ENCODE results near the gene KIF26B. TPM values are rescaled to one million over a fixed set of nuclear protein-coding genes. Genes with fewer than 3 reads are reported as not detected.

KIF26B gene
- total RNA-seq, 2 donors from 2014 or later: 0.78 to 4.6 TPM

DNA sequence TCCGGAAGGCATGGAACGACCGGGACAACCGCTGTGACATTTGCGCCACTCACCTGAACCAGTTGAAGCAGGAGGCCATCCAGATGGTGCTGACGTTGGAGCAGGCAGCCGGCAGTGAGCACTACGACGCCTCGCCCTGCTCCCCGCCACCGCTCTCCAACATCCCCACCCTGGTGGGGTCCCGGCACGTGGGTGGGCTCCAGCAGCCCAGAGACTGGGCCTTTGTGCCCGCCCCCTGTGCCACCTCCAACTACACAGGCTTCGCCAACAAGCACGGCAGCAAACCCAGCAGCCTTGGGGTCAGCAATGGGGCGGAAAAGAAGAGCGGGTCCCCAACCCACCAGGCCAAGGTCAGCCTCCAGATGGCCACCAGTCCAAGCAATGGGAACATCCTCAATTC, 212.1 kb downstream of the KIF26B start:
- Histone ChIP-seq H3K27ac (no peak overlapping the region), H3K9me3 (no peaks in the 10 kb centered on the region), H3K27me3 (no peaks in the 10 kb centered on the region), H3K36me3 (replicated peaks in 1 of 2; ENCODE audit: insufficient read depth in 1 of 2, low read depth in 2 of 2) (no peaks in the 10 kb centered on the region), H3K4me3 (no peak overlapping the region), H3K4me1 (no peaks in the 10 kb centered on the region)
- TF ChIP-seq, protein P1, sequence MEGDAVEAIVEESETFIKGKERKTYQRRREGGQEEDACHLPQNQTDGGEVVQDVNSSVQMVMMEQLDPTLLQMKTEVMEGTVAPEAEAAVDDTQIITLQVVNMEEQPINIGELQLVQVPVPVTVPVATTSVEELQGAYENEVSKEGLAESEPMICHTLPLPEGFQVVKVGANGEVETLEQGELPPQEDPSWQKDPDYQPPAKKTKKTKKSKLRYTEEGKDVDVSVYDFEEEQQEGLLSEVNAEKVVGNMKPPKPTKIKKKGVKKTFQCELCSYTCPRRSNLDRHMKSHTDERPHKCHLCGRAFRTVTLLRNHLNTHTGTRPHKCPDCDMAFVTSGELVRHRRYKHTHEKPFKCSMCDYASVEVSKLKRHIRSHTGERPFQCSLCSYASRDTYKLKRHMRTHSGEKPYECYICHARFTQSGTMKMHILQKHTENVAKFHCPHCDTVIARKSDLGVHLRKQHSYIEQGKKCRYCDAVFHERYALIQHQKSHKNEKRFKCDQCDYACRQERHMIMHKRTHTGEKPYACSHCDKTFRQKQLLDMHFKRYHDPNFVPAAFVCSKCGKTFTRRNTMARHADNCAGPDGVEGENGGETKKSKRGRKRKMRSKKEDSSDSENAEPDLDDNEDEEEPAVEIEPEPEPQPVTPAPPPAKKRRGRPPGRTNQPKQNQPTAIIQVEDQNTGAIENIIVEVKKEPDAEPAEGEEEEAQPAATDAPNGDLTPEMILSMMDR (IDR thresholded peaks at IDR 0.05): no peak
- intact Hi-C loops (cut with DNase I): no loop called here
- WGBS, 2 donors: 90 to 91% methylated on average over 9 to 19 of the region's 19 CpGs
- ATAC-seq (no peak), DNase-seq (no peak)

DNA sequence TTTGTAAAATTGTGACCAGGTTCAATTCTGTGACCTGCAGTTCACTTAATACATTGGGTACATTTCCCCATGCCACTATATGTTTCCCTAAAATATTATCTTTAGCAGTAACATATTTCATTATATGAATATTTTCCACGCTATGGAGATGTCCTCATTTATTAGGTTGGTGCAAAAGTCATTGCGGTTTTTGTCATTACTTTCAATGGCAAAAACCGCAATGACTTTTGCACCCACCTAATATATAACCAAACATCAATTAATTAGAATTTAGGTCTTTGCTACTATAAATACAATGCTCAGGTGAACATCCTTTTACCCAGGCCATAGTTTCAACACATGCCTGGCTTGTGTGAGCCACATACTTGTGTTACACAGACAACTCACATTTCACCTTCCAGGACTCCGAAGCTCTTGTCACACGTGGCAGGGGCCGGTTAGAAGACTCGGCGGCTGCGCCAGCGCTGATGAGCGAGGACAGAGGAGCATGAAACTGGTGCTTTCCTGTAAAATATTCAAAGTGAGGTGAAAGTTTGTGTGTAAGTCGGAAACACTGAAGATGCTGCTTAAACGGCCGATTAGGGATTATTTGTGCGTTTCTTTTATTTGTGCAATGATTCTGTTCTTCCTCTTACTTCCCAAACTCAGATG, 215.5 kb downstream of the KIF26B start:
- no peak for ATAC-seq
- no peak for TF ChIP-seq POLR2A (IDR thresholded peaks at IDR 0.05)
- TF ChIP-seq, protein P1 (IDR thresholded peaks at IDR 0.05): no peak
- Histone ChIP-seq H3K36me3 (replicated peaks in 1 of 2; ENCODE audit: insufficient read depth in 1 of 2, low read depth in 2 of 2) (no peaks in the 10 kb centered on the region), H3K4me3 (no peak overlapping the region), H3K27me3 (no peaks in the 10 kb centered on the region), H3K9me3 (no peaks in the 10 kb centered on the region), H3K27ac (no peak overlapping the region), H3K4me1 (no peaks in the 10 kb centered on the region)
- WGBS, 2 donors: 85 to 89% methylated on average over 15 of the region's 15 CpGs
- intact Hi-C loops (cut with DNase I): no loop called here
- DNase-seq: no peak

DNA sequence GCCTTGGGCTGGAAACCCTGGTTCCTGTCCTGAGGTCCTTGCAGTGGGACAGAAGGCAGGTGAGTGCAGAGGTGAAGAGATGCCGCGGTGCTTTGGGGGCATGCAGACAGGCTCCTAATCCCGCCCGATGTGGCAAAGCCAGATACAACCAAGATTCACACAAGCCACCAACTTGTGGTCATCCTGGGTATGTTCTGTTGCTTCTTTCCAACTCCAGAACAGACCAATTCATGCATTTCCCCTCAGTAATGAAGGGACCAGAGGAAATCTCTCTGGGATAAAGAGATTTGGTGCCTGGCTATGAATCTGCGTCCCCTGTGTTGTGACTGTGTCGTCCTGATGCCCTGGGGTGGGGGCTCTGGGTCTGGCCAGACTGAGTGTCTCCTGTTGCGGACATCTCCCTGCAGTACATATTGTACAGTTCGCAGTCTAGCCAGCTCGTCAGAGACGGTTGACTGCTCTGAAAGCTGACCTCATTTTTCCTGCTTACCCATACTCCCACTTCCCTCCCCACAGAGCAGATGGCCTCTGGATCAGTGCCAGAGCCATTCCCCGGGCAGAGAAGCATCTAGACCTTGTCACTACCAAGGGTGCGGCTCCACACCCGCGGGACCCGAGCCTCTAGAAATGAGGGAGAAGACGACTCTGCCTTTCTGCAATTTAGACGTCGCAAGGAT, 216.3 kb downstream of the KIF26B start:
- TF ChIP-seq POLR2A (IDR thresholded peaks at IDR 0.05): no peak
- TF ChIP-seq, protein P1 (IDR thresholded peaks at IDR 0.05): no peak

DNA sequence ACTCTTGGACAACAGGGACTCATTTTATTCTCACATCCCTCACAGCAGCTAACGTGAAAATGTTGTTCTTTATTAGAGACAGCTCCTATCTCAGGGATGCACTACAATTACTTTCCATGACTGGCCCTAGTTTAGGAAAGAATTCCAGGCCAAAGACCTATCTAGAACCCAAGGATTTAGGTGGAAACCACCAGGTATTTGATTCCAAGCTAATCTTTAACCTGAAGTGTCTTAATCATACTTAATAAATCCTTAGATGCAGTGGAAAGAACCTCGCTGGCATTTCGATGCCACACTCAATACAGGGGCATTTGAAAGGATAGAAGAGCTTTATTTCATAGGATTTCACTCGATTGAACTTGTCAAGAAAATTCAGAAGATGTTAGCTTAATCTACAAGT, 218.3 kb downstream of the KIF26B start:
- no peak overlapping the region for H3K4me3 ChIP-seq
- DNase-seq (no peak), ATAC-seq (no peak)
- H3K27me3 ChIP-seq: no peaks in the 10 kb centered on the region
- H3K9me3 ChIP-seq: no peaks in the 10 kb centered on the region
- H3K36me3 ChIP-seq (replicated peaks in 1 of 2; ENCODE audit: insufficient read depth in 1 of 2, low read depth in 2 of 2): no peaks in the 10 kb centered on the region
- no peaks in the 10 kb centered on the region for H3K4me1 ChIP-seq
- TF ChIP-seq, protein P1 (IDR thresholded peaks at IDR 0.05): no peak
- no peak for TF ChIP-seq POLR2A (IDR thresholded peaks at IDR 0.05)
- WGBS, 2 donors: 77 to 79% methylated on average over 4 of the region's 4 CpGs
- H3K27ac ChIP-seq: no peak overlapping the region
- intact Hi-C loops (cut with DNase I): no loop called here

More for the DNA sequence above, 216.3 kb downstream of the KIF26B start:
- intact Hi-C loops (cut with DNase I): no loop called here
- Histone ChIP-seq H3K4me1 (no peaks in the 10 kb centered on the region), H3K27me3 (no peaks in the 10 kb centered on the region), H3K9me3 (no peaks in the 10 kb centered on the region), H3K27ac (no peak overlapping the region), H3K4me3 (no peak overlapping the region), H3K36me3 (replicated peaks in 1 of 2; ENCODE audit: insufficient read depth in 1 of 2, low read depth in 2 of 2) (no peaks in the 10 kb centered on the region)
- ATAC-seq (no peak), DNase-seq (peak in 2 of 4 donors; percentile 13 to 20)
- WGBS, 2 donors: 63 to 77% methylated on average over 13 to 18 of the region's 18 CpGs

Data from body of pancreas (tissue), 4 donors.